Panc1 (cell line): Measurements from ENCODE around the gene PDCD4.

ENCODE experiments used
- POLR2AphosphoS5 ChIP-seq: IDR thresholded peaks from 2 replicates; pipeline ENCODE4 v1.6.1; 2012; ENCODE audit warnings: mild to moderate bottlenecking, low read depth, low read length, moderate library complexity
- SIN3A ChIP-seq: IDR thresholded peaks from 2 replicates; pipeline ENCODE4 v1.6.1; 2012; ENCODE audit warnings: low read depth, mild to moderate bottlenecking, low read length, moderate library complexity, borderline replicate concordance; ENCODE audit not compliant: insufficient read depth
- TCF7L2 ChIP-seq: IDR thresholded peaks from 2 replicates; pipeline ENCODE4 v1.6.1; 2011; ENCODE audit warnings: mild to moderate bottlenecking, low read depth, low read length, inconsistent platforms
- TF ChIP-seq, protein P1 (sequence below): fragments of 450-650 bp; IDR thresholded peaks from 2 replicates; pipeline ENCODE4 v1.5.1; 2017; ENCODE audit warnings: mild to moderate bottlenecking
- TF ChIP-seq, protein P2 (sequence below), 2 experiments: IDR thresholded peaks; 2 replicates each; pipeline ENCODE4 v1.6.1; 2011 to 2012; ENCODE audit warnings: low read depth in 2 of 2, control low read depth in 1 of 2, low read length in 1 of 2, mild to moderate bottlenecking in 1 of 2, moderate library complexity in 1 of 2; ENCODE audit not compliant: insufficient read depth in 1 of 2

DNA sequence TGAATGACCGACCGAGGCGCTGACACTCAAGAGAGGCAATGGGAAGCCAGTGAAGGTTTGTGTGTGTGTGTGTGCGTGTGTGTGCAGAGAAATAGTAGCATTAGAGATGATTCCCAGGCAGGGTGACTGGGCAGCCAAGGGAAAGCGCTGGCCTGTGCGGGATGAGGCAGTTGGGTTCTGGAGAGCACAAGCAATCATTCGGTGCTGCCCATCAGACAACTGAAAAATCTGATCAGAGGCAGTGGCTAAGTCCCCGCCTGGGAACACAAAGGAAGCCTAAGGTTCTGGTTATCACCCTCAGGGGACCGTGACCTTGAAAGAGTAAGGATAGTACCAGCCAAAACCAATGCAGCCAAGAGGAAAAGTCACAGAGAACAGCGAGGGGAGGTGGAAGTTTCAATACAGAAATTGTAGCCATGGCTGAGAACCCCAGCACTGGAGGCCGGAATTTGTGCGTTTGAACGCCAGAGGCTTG lies 868 bp upstream of the PDCD4 start:
- TF ChIP-seq, protein P1, sequence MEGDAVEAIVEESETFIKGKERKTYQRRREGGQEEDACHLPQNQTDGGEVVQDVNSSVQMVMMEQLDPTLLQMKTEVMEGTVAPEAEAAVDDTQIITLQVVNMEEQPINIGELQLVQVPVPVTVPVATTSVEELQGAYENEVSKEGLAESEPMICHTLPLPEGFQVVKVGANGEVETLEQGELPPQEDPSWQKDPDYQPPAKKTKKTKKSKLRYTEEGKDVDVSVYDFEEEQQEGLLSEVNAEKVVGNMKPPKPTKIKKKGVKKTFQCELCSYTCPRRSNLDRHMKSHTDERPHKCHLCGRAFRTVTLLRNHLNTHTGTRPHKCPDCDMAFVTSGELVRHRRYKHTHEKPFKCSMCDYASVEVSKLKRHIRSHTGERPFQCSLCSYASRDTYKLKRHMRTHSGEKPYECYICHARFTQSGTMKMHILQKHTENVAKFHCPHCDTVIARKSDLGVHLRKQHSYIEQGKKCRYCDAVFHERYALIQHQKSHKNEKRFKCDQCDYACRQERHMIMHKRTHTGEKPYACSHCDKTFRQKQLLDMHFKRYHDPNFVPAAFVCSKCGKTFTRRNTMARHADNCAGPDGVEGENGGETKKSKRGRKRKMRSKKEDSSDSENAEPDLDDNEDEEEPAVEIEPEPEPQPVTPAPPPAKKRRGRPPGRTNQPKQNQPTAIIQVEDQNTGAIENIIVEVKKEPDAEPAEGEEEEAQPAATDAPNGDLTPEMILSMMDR, result no peak
- TF ChIP-seq TCF7L2, result no peak; the same call in 1 of the 2 replicates
- TF ChIP-seq, protein P2, sequence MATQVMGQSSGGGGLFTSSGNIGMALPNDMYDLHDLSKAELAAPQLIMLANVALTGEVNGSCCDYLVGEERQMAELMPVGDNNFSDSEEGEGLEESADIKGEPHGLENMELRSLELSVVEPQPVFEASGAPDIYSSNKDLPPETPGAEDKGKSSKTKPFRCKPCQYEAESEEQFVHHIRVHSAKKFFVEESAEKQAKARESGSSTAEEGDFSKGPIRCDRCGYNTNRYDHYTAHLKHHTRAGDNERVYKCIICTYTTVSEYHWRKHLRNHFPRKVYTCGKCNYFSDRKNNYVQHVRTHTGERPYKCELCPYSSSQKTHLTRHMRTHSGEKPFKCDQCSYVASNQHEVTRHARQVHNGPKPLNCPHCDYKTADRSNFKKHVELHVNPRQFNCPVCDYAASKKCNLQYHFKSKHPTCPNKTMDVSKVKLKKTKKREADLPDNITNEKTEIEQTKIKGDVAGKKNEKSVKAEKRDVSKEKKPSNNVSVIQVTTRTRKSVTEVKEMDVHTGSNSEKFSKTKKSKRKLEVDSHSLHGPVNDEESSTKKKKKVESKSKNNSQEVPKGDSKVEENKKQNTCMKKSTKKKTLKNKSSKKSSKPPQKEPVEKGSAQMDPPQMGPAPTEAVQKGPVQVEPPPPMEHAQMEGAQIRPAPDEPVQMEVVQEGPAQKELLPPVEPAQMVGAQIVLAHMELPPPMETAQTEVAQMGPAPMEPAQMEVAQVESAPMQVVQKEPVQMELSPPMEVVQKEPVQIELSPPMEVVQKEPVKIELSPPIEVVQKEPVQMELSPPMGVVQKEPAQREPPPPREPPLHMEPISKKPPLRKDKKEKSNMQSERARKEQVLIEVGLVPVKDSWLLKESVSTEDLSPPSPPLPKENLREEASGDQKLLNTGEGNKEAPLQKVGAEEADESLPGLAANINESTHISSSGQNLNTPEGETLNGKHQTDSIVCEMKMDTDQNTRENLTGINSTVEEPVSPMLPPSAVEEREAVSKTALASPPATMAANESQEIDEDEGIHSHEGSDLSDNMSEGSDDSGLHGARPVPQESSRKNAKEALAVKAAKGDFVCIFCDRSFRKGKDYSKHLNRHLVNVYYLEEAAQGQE (IDR thresholded peaks at IDR 0.05; ENCODE audit: insufficient read depth in 1 of 2, low read depth in 2 of 2, low read length in 1 of 2), result no peak
- TF ChIP-seq SIN3A, result no peak
- no peak; the same call in 1 of the 2 replicates for TF ChIP-seq POLR2AphosphoS5
